Psoas muscle (tissue), 8 donors: ENCODE measurements around the gene PHOSPHO2. TPM values are rescaled to one million over a fixed set of nuclear protein-coding genes. Genes with fewer than 3 reads are reported as not detected.

ENCODE experiments used
- ATAC-seq, 4 donors: fragments of 200-7000 bp; cut with Tn5 transposase; one replicate each; pipeline ENCODE4 v1.9.1; 2020; ENCODE audit warnings: moderate library complexity in 3 of 4, mild to moderate bottlenecking in 2 of 4
- DNase-seq, 2 donors: peaks; one replicate each; pipeline ENCODE4 v3.0.0-alpha.2; 2020
- H3K27ac ChIP-seq: fragments of 200-600 bp; one replicate; pipeline ENCODE4 v1.8.0; 2022
- H3K27me3 ChIP-seq, 3 donors: fragments of 200-600 bp in 1 of 3; one replicate each; pipeline versions ENCODE4 v1.6.1 to v1.8.0; 2013 to 2022; ENCODE audit warnings: low read length in 2 of 3, mild to moderate bottlenecking in 2 of 3, moderate library complexity in 1 of 3; ENCODE audit not compliant: insufficient read depth in 3 of 3
- H3K36me3 ChIP-seq, 2 donors: fragments of 200-600 bp in 1 of 2; one replicate each; pipeline versions ENCODE4 v1.6.1 to v1.8.0; 2013 to 2022; ENCODE audit warnings: low read depth in 1 of 2, mild to moderate bottlenecking in 1 of 2, moderate library complexity in 1 of 2; ENCODE audit not compliant: insufficient read depth in 1 of 2
- H3K4me1 ChIP-seq: fragments of 200-600 bp; one replicate; pipeline ENCODE4 v1.8.0; 2022
- H3K4me3 ChIP-seq: fragments of 200-600 bp; one replicate; pipeline ENCODE4 v1.8.0; 2022; ENCODE audit warnings: mild to moderate bottlenecking
- H3K9me3 ChIP-seq: fragments of 200-600 bp; one replicate; pipeline ENCODE4 v1.8.0; 2022
- WGBS, 3 donors: extraction: QIAGEN DNeasy Blood & Tissue Kit; methylation state at CpG; one replicate each; pipeline versions ENCODE4 v1.1.6 to v1.1.7; 2013; 5-methylcytosine and 5-hydroxymethylcytosine counted together
- intact Hi-C, 2 donors: fragments of 100-400 bp; cut with DNase I; formaldehyde crosslinking; loops; one replicate each; pipeline versions ENCODE4 v1.11.0 to v1.14.2; 2022
- polyA plus RNA-seq, 3 donors: library from polyadenylated mRNA; stranded (reverse); fragments of 200-250 nt; gene quantifications; one replicate each; pipeline ENCODE4 v1.2.3, GENCODE V29; 2013
- total RNA-seq, 4 donors: library from RNA; stranded (reverse); fragmentation: NEBNext Ultra II Directional in 2 of 4; extraction: Animal tissue kit (Norgen Biotek cat#: 25700) in 2 of 4; gene quantifications; one replicate each; pipeline versions ENCODE4 v1.2.1 to v1.2.4, GENCODE V29; 2021 to 2023
- TF ChIP-seq, protein P1 (sequence below): fragments of 200-600 bp; IDR thresholded peaks from one replicate; pipeline ENCODE4 v1.8.0; 2022; ENCODE audit warnings: antibody characterized with exemption
- donor health status: healthy with polysubstance abuse.
- donor health status: DM: no; HTN: no; CAD: no; lungs with moderate emphysema.
- donor health status: Bipolar disorder and iron deficiency.
- donor health status: healthy.
- donor health status: DM: yes; HTN: yes; CAD: no.
- donor health status: DM: no; HTN: no; CAD: no.
- donor health status: DM: no; HTN: no; CAD: no.
- donor health status: DM: yes; HTN: yes; CAD: no.

PHOSPHO2 gene
- total and polyA plus RNA-seq, 7 donors, result 0.86 to 7.5 (median 1.6) TPM

DNA sequence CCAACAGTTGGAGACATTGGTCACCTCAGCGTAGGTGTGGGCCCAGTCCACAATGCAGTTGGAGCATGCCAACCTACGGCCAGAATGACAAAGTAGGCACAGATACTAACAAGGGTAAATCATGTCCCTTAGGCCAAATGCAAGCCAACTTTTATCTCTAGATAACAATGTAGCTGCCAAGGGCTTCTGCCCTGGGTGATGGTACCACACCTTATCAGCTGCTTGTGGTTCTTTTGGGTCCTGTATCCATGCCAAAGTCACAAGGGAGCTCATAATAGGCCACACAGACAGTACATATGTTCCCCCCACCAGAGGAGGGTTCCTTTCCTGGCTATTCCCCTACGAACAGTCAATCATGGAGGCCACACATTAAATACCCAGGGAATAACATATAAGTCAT lies 19.1 kb downstream of the PHOSPHO2 start:
- DNase-seq (no peak), ATAC-seq (no peak)
- no peaks in the 10 kb centered on the region for H3K27me3 ChIP-seq
- 94 to 98% (median 96%) methylated on average over 3 of the region's 3 CpGs for WGBS, 3 donors
- no peaks in the 10 kb centered on the region for H3K36me3 ChIP-seq
- H3K4me1 ChIP-seq, result peaks cover 12% of the 10 kb centered on the region
- TF ChIP-seq, protein P1, sequence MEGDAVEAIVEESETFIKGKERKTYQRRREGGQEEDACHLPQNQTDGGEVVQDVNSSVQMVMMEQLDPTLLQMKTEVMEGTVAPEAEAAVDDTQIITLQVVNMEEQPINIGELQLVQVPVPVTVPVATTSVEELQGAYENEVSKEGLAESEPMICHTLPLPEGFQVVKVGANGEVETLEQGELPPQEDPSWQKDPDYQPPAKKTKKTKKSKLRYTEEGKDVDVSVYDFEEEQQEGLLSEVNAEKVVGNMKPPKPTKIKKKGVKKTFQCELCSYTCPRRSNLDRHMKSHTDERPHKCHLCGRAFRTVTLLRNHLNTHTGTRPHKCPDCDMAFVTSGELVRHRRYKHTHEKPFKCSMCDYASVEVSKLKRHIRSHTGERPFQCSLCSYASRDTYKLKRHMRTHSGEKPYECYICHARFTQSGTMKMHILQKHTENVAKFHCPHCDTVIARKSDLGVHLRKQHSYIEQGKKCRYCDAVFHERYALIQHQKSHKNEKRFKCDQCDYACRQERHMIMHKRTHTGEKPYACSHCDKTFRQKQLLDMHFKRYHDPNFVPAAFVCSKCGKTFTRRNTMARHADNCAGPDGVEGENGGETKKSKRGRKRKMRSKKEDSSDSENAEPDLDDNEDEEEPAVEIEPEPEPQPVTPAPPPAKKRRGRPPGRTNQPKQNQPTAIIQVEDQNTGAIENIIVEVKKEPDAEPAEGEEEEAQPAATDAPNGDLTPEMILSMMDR, result no peak
- H3K9me3 ChIP-seq, result no peaks in the 10 kb centered on the region
- H3K27ac ChIP-seq, result no peak overlapping the region
- H3K4me3 ChIP-seq, result no peak overlapping the region
- intact Hi-C loops, result no loop called here

- 81 to 84% (median 82%) methylated on average over 6 of the region's 6 CpGs for WGBS, 3 donors
- Histone ChIP-seq H3K27ac (no peak overlapping the region), H3K4me1 (peaks cover 12% of the 10 kb centered on the region), H3K4me3 (no peak overlapping the region), H3K36me3 (no peaks in the 10 kb centered on the region), H3K9me3 (no peaks in the 10 kb centered on the region), H3K27me3 (no peaks in the 10 kb centered on the region)
- ATAC-seq (no peak), DNase-seq (no peak)
- intact Hi-C loops, result no loop called here
- TF ChIP-seq, protein P1, result no peak
Measured at GRCh38 chr2:169714699-169715098, 20.4 kb downstream of the PHOSPHO2 start.

GRCh38 chr2:169715379-169716237 lies 21.3 kb downstream of the PHOSPHO2 start:
- no peaks in the 10 kb centered on the region for H3K9me3 ChIP-seq
- TF ChIP-seq, protein P1, result no peak
- ATAC-seq (peak in 2 of 4 donors; percentile 44 to 54), DNase-seq (no peak)
- no peak overlapping the region for H3K27ac ChIP-seq
- intact Hi-C loops, result no loop called here
- no peaks in the 10 kb centered on the region for H3K36me3 ChIP-seq
- H3K4me1 ChIP-seq, result peaks cover 12% of the 10 kb centered on the region
- 31 to 41% (median 32%) methylated on average over 17 of the region's 17 CpGs for WGBS, 3 donors
- H3K27me3 ChIP-seq, result no peaks in the 10 kb centered on the region
- H3K4me3 ChIP-seq, result peak overlapping the region; percentile 30

- H3K36me3 ChIP-seq, result no peaks in the 10 kb centered on the region
- H3K4me1 ChIP-seq, result peaks cover 12% of the 10 kb centered on the region
- ATAC-seq (peak in 2 of 4 donors; percentile 31 to 38), DNase-seq (no peak)
- no peaks in the 10 kb centered on the region for H3K9me3 ChIP-seq
- no peaks in the 10 kb centered on the region for H3K27me3 ChIP-seq
- intact Hi-C loops, result no loop called here
- H3K27ac ChIP-seq, result no peak overlapping the region
- H3K4me3 ChIP-seq, result peak overlapping the region; percentile 30
- WGBS, 3 donors, result 33 to 46% (median 36%) methylated on average over 12 of the region's 12 CpGs
- TF ChIP-seq, protein P1, result no peak
Measured at GRCh38 chr2:169716238-169716886, 22.1 kb downstream of the PHOSPHO2 start.
